ENCODE measurements around the gene ZNF90. TPM values are rescaled to one million over a fixed set of nuclear protein-coding genes. Genes with fewer than 3 reads are reported as not detected.
A peak's percentile ranks its signal among the peaks of the same experiment; 100 is the strongest.

Gene ZNF90
- total RNA-seq, 2 donors from 2014 or later, result 22.6 to 26.3 TPM

DNA sequence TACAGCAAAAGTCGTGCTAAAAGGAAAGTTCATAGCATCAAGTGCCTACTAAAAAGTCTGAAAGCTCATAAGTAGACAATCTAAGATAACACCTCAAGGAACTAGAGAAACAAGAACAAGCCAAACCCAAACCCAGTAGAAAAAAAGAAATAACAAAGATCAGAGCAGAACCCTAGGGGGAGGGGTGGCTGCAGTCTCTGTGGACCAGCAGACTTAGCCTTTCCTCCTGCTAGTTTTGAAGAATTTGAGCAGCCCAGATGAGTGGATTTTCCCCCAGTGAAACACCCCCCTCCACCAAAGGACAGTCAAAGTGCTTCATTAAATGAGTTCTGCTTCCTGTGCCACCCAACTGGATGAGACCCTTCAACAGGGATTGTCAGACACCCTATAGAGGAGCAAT, 86.7 kb downstream of the ZNF90 start:
- DNase-seq (ENCODE audit: low spot score in 2 of 2) (no peak), ATAC-seq (no peak)
- peaks cover 26 to 62% of the 10 kb centered on the region in 2 donors for H3K36me3 Mint-ChIP-seq
- no peak overlapping the region for H3K27ac Mint-ChIP-seq
- H3K9me3 Mint-ChIP-seq, result peaks cover 24% of the 10 kb centered on the region in 2 donors

DNA sequence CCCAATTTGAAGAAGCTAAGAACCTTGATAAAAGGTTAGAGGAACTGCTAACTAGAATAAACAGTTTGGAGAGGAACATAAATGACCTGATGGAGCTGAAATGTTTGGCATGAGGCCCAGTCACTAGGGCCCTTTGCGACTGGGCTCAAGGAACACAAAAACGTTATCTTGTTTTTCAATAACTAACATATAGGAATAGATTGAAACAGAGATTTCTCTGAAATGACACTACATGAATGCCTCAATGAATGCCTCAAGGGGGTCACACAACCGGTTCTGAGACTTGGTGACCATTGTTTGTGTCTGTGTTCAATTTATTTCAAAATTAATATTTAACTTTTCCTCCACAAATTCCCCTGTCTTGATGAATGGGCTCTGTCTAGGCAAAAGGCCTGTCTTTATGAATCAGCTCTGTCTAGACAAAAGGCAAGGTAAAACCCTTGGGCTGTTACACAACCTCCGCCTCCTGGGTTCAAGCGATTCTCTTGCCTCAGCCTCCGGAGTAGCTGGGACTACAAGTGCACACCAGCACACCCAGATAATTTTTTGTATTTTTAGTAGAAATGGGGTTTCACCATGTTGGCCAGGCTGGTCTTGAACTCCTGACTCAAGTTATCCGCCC, 88.3 kb downstream of the ZNF90 start:
- DNase-seq (ENCODE audit: low spot score in 2 of 2), result no peak
- Mint-ChIP-seq H3K36me3 (peaks cover 36 to 73% of the 10 kb centered on the region in 2 donors), H3K9me3 (peaks cover 22 to 28% of the 10 kb centered on the region in 2 donors), H3K27ac (no peak overlapping the region)
- ATAC-seq, result no peak

DNA sequence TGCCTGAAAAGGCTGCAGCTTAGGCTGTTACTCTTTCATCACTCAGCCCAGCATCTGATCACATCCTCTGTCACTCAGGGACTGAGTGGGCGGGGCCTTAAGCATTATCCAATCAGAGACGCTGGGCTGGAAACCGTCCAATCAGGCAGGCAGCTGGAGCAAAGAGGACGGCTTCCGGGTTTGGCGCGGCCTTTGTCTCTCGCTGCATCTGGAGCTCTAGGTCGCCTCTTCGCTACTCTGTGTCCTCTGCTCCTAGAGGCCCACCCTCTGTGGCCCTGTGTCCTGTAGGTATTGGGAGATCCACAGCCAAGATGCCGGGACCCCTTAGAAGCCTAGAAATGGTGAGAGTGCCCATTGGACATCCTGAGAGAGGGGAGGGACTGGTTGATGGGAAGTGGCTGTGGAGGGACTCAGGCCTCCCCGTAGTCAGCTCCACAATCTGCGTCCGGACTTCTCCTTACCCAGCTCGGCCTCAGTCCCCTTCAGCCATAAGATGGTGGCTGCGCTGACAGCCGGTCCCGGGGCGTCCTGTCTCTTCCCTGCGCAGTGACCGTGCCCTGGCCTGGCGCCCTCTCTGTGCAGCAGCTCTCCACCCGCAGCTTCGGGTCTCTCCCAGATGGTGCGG, 89.3 kb downstream of the ZNF90 start, which contains the start of gene ZNF486:
Gene ZNF486, plus strand, starts transcription at position 195 of the 625 bp plus-strand sequence. Its CDS starts 117 bp downstream, at position 312.
- DNase-seq (ENCODE audit: low spot score in 2 of 2), result peak; percentile 86 to 95
- Mint-ChIP-seq H3K36me3 (peaks cover 47 to 75% of the 10 kb centered on the region in 2 donors), H3K27ac (peak within 1 kb of the TSS; percentile 90 to 96), H3K9me3 (peaks cover 27 to 37% of the 10 kb centered on the region in 2 donors)
- ATAC-seq, result peak; percentile 97 to 98

- peaks cover 50 to 73% of the 10 kb centered on the region in 2 donors for H3K36me3 Mint-ChIP-seq
- peak overlapping the region; percentile 90 to 96 for H3K27ac Mint-ChIP-seq
- ATAC-seq, result no peak
- peaks cover 21 to 32% of the 10 kb centered on the region in 2 donors for H3K9me3 Mint-ChIP-seq
- DNase-seq (ENCODE audit: low spot score in 2 of 2), result no peak
These were observed 89.9 kb downstream of the ZNF90 start for GRCh38 chr19:20167651-20168122.

Other genes with a start within 250 kb of the ZNF90 start
- gene ZNF253, start 212.1 kb upstream of the ZNF90 start, total RNA-seq, result 10 to 100 TPM; 19.9 to 20.7 TPM
- gene ZNF93, start 177.1 kb upstream of the ZNF90 start, total RNA-seq, result 10 to 100 TPM; 24.4 to 28.5 TPM
- 10 to 100 TPM in 1 of 2 donors, 1 to 10 TPM in 1; 7.9 to 12.8 TPM for gene ZNF682, start 38.5 kb upstream of the ZNF90 start, total RNA-seq
- 10 to 100 TPM; 11.4 to 13.4 TPM for gene ZNF486, start 89.2 kb downstream of the ZNF90 start, total RNA-seq